ENCODE measurements around the gene IFNL3. TPM values are rescaled to one million over a fixed set of nuclear protein-coding genes. Genes with fewer than 3 reads are reported as not detected.
"Not testable (repeated sequence)": the region's sequence is repeated elsewhere in the genome, so short reads cannot be mapped to it uniquely, and the experiment has no call there.

IFNL3 gene
- total RNA-seq, 4 donors from 2014 or later = not detected

- no peak within 1 kb of the TSS for H3K4me3 ChIP-seq (ENCODE audit: low read depth, poor library complexity, severe bottlenecking)
- WGBS, 2 donors = 70 to 74% methylated on average over 9 to 13 of the region's 13 CpGs
- intact Hi-C loops (cut with DNase I; ENCODE audit: low total_unique reads) = no loop called here
Observed at GRCh38 chr19:39248806-39249205, 4.0 kb upstream of the IFNL3 start, which contains the start of gene IFNL4. IFNL4 (minus strand) TSS chr19:39248856.

GRCh38 chr19:39247701-39248664, 3.2 kb upstream of the IFNL3 start:
- 30 to 31% methylated on average over 8 to 31 of the region's 92 CpGs for WGBS, 2 donors
- no peak for DNase-seq (ENCODE audit: low spot score in 2 of 2)
- TF ChIP-seq POLR2A (IDR thresholded peaks at IDR 0.05) = no peak
- TF ChIP-seq CTCF (IDR thresholded peaks at IDR 0.05) = no peak
- no peak overlapping the region for H3K4me3 ChIP-seq (ENCODE audit: low read depth, poor library complexity, severe bottlenecking)
- intact Hi-C loops (cut with DNase I; ENCODE audit: low total_unique reads) = no loop called here

More at GRCh38 chr19:39248806-39249205, 4.0 kb upstream of the IFNL3 start, which contains the start of gene IFNL4:
- no peak for DNase-seq (ENCODE audit: low spot score in 2 of 2)
- TF ChIP-seq POLR2A (IDR thresholded peaks at IDR 0.05) = no peak

- 10 to 33% methylated on average over 21 to 39 of the region's 42 CpGs for WGBS, 2 donors
- no peak for TF ChIP-seq CTCF (IDR thresholded peaks at IDR 0.05)
- TF ChIP-seq POLR2A (IDR thresholded peaks at IDR 0.05) = no peak
- intact Hi-C loops (cut with DNase I; ENCODE audit: low total_unique reads) = no loop called here
- H3K4me3 ChIP-seq (ENCODE audit: low read depth, poor library complexity, severe bottlenecking) = no peak overlapping the region
- DNase-seq (ENCODE audit: low spot score in 2 of 2) = no peak
Observed at GRCh38 chr19:39246951-39247669, 2.3 kb upstream of the IFNL3 start.

- intact Hi-C loops (cut with DNase I; ENCODE audit: low total_unique reads); DNase-seq (ENCODE audit: low spot score in 2 of 2): not testable (repeated sequence)
- no CpG with 5 or more reads among the region's 1 CpG for WGBS, 2 donors
Observed at GRCh38 chr19:39245166-39245565, 360 bp upstream of the IFNL3 start.

GRCh38 chr19:39243741-39244140, 1.1 kb downstream of the IFNL3 start:
- 74 to 91% methylated on average over 5 to 7 of the region's 13 CpGs for WGBS, 2 donors
- intact Hi-C loops (cut with DNase I; ENCODE audit: low total_unique reads); H3K4me3 ChIP-seq (ENCODE audit: low read depth, poor library complexity, severe bottlenecking); DNase-seq (ENCODE audit: low spot score in 2 of 2): not testable (repeated sequence)

More at GRCh38 chr19:39245166-39245565, 360 bp upstream of the IFNL3 start:
- H3K4me3 ChIP-seq (ENCODE audit: low read depth, poor library complexity, severe bottlenecking) = not testable (repeated sequence)

GRCh38 chr19:39240421-39240820, 4.4 kb downstream of the IFNL3 start:
- DNase-seq (ENCODE audit: low spot score in 2 of 2) = no peak
- no peak overlapping the region for H3K4me3 ChIP-seq (ENCODE audit: low read depth, poor library complexity, severe bottlenecking)
- intact Hi-C loops (cut with DNase I; ENCODE audit: low total_unique reads) = no loop called here
- WGBS, 2 donors = 89 to 94% methylated on average over 7 of the region's 7 CpGs
- no peak for TF ChIP-seq CTCF (IDR thresholded peaks at IDR 0.05)
- no peak for TF ChIP-seq POLR2A (IDR thresholded peaks at IDR 0.05)

GRCh38 chr19:39238944-39239343, 5.9 kb downstream of the IFNL3 start:
- no peak overlapping the region for H3K4me3 ChIP-seq (ENCODE audit: low read depth, poor library complexity, severe bottlenecking)
- intact Hi-C loops (cut with DNase I; ENCODE audit: low total_unique reads) = no loop called here
- TF ChIP-seq POLR2A (IDR thresholded peaks at IDR 0.05) = no peak
- no peak for TF ChIP-seq CTCF (IDR thresholded peaks at IDR 0.05)
- WGBS, 2 donors = 84 to 85% methylated on average over 6 of the region's 6 CpGs
- DNase-seq (ENCODE audit: low spot score in 2 of 2) = no peak

All from lower leg skin (tissue), 4 donors.